ENCODE measurements around the gene RASAL1.

DNA sequence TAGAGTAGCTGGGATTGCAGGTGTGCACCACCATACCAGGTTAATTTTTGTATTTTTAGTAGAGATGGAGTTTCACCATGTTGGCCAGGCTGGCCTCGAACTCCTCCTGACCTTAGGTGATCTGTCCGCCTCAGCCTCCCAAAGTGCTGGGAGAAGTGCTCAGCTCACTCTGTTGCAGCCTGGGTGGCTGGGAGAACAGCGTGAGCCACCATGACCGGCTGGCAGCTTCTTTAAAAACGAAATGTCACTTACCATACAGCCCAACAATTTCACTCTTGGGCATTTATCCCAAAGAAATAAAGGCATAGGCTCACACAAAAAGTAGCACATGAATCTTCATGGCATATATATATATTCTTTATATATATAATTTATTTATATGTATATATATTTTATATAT is 9.2 kb upstream of the RASAL1 start:
- TF ChIP-seq SIN3A (IDR thresholded peaks at IDR 0.05; ENCODE audit: borderline replicate concordance, insufficient read depth, low read length) (no peak), POLR2AphosphoS5 (IDR thresholded peaks at IDR 0.05; ENCODE audit: low read depth, low read length) (no peak), REST (IDR thresholded peaks at IDR 0.05; ENCODE audit: insufficient read depth in 1 of 2, low read depth in 2 of 2, low read length in 2 of 2) (no peak), TAF1 (IDR thresholded peaks at IDR 0.05; ENCODE audit: borderline replicate concordance, insufficient read depth, low read length) (no peak)

All from PFSK-1 (cell line).